Kidney epithelial cell (primary cell): ENCODE data around the gene RCVRN. TPM values are rescaled to one million over a fixed set of nuclear protein-coding genes. Genes with fewer than 3 reads are reported as not detected.

ENCODE experiments used
- DNase-seq: peaks from one replicate; pipeline ENCODE4 v3.0.0-alpha.2; 2010; ENCODE audit warnings: low read depth
- H3K27me3 ChIP-seq: 2 replicates; pipeline ENCODE4 v1.6.0; 2011; ENCODE audit warnings: low read length; ENCODE audit not compliant: control insufficient read depth, insufficient read depth
- H3K36me3 ChIP-seq: 2 replicates; pipeline ENCODE4 v1.5.1; 2011; ENCODE audit warnings: low read length; ENCODE audit not compliant: control insufficient read depth, insufficient read depth
- H3K4me3 ChIP-seq: 2 replicates; pipeline ENCODE4 v1.5.1; 2011; ENCODE audit warnings: low read depth, mild to moderate bottlenecking, control low read depth, low read length
- CTCF ChIP-seq: IDR thresholded peaks from 2 replicates; pipeline ENCODE4 v1.5.1; 2011; ENCODE audit warnings: mild to moderate bottlenecking, moderate library complexity, low read length, control low read depth, inconsistent platforms; ENCODE audit not compliant: insufficient read depth, poor library complexity, severe bottlenecking
- total RNA-seq: library from RNA; depleted of rRNA; stranded (reverse); fragments of >200 nt; gene quantifications from 2 replicates; pipeline ENCODE4 v1.2.3, GENCODE V29; 2015

RCVRN gene
- total RNA-seq, 1 donor from 2014 or later: 0.21 TPM

DNA sequence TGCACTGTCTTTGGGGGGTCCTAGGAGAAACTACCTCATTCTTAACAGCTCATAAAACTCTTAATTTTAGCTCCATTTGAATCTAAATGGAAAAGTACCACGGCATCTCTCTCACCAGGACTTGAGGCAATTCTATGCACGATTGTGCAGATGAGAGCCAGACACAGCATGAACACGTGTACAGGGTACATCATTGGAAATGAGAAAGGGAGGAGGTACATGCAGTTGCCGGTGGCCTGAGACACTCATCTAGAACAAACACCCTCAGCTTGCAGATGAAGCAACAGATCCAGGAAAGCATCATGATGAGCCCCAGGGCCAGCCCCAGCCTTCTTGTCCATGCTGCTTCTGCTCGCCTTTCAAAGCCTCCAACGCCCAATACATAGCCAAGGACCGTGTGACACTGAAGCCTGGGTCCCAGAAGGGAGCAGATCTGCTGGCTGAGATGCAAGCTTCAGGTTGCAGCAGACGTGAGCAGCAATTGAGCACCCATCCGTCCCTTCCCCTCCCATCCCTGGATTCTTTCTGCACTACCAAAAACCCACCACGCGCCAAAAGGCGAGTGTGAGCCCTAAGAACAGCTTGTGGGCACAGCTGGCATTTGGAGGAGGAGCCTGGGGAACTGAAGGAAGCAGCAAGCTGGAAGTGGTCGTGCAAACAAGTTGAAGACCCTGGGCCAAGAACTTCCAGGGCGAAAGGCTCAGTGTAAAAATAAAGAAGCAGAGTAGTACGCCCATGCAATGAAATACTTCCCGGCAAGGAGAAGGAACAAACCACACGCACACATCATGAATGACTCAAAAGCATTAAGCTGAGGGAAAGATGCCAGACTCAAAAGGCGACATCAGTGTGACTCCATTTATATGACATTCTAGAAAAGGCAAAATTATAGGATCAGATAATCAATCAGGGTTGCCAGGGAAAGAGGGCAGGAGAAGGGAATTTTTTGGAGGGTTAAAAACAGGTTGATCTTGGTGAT is 7.3 kb upstream of the RCVRN start:
- no peak overlapping the region for H3K4me3 ChIP-seq
- H3K27me3 ChIP-seq: peaks cover 3% of the 10 kb centered on the region
- DNase-seq: no peak
- H3K36me3 ChIP-seq: no peaks in the 10 kb centered on the region
- no peak for TF ChIP-seq CTCF

DNA sequence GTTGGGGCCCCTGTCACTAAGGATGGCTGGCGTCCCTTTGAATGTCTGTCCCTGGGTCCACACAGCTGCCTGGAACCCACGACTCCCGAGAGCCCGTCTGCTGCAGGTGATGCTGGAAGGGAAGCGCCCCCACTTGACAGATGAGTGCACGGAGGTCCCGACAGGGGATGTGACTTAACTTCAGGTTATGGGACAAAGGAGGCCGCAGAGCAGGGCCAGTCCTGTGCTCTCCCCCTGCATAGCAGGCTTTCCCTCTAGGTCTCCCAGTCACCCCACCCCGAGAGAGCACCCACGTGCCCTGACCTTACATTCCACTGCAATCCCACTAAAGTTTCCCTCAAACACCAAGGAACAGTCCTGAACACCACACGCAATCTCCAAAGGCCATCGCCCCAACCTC is 6.0 kb upstream of the RCVRN start:
- H3K27me3 ChIP-seq: peaks cover 3% of the 10 kb centered on the region
- DNase-seq: no peak

GRCh38 chr17:9908649-9909042 is 3.6 kb upstream of the RCVRN start:
- TF ChIP-seq CTCF: no peak
- no peak for DNase-seq
- H3K27me3 ChIP-seq: peaks cover 3% of the 10 kb centered on the region
- no peak overlapping the region for H3K4me3 ChIP-seq
- H3K36me3 ChIP-seq: no peaks in the 10 kb centered on the region

More for the DNA sequence above, 6.0 kb upstream of the RCVRN start:
- H3K36me3 ChIP-seq: no peaks in the 10 kb centered on the region
- no peak overlapping the region for H3K4me3 ChIP-seq
- no peak for TF ChIP-seq CTCF

- H3K4me3 ChIP-seq: no peak overlapping the region
- no peaks in the 10 kb centered on the region for H3K36me3 ChIP-seq
- DNase-seq: no peak
- H3K27me3 ChIP-seq: peaks cover 3% of the 10 kb centered on the region
- TF ChIP-seq CTCF: no peak
Observed at GRCh38 chr17:9907883-9908648, 3.0 kb upstream of the RCVRN start.

- Histone ChIP-seq H3K27me3 (peaks cover 3% of the 10 kb centered on the region), H3K36me3 (no peaks in the 10 kb centered on the region), H3K4me3 (no peak overlapping the region)
- no peak for DNase-seq
- TF ChIP-seq CTCF: no peak
Observed at GRCh38 chr17:9907131-9907530, 2.1 kb upstream of the RCVRN start.
